GM08714 (cell line): Measurements from ENCODE around the gene FBXO31.

Experiments
- H3K4me3 ChIP-seq: fragments of 200-500 bp; sonication (Bioruptor generic); 2 replicates; pipeline ENCODE4 v1.5.1; 2014; ENCODE audit warnings: mild to moderate bottlenecking, low read length, inconsistent platforms
- ZNF274 ChIP-seq: IDR thresholded peaks from 2 replicates; pipeline ENCODE4 v1.6.1; 2012; ENCODE audit warnings: mild to moderate bottlenecking, low read depth, low read length

Gene FBXO31

GRCh38 chr16:87331241-87331801, 52.3 kb downstream of the FBXO31 start:
- no peak overlapping the region for H3K4me3 ChIP-seq
- TF ChIP-seq ZNF274, result no peak

DNA sequence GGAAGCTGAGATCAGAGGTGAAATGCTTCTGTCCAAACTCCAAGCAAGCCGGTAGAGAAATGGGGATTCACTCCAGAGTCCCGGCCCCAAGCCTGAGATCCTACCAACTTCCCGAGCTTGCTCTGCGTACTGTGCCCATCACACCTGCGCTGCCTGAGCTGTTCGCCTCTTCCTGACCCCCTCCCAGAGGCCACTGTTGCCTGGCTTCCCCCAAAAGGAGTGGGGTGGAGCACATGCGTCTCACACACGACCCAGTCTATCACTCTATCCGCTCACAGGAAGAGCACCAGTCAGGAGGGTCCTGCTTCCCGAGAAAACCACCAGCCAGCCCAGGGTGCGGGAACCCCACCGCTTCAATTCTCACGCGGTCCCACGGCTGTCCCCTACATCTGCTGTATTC, 52.9 kb downstream of the FBXO31 start:
- H3K4me3 ChIP-seq, result no peak overlapping the region
- TF ChIP-seq ZNF274, result no peak

DNA sequence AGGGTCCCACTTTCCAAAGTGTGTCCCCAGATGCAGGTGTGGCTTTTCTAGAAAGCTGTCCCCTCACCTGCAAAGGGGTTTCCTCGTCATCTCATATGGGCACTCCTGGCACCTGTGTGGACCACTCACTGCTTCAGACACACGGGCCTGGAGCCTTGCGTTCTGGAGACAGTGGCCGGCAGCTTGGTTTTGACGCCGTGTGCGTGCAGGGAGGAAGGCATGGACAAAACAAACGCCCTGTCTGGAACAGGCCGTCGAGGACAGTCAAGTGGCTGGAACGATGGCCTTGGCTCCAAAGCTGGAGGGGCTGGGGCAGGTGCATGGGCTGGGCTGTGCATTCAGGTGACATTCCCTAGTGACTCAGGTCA, 53.3 kb downstream of the FBXO31 start:
- H3K4me3 ChIP-seq, result no peak overlapping the region
- TF ChIP-seq ZNF274, result no peak

DNA sequence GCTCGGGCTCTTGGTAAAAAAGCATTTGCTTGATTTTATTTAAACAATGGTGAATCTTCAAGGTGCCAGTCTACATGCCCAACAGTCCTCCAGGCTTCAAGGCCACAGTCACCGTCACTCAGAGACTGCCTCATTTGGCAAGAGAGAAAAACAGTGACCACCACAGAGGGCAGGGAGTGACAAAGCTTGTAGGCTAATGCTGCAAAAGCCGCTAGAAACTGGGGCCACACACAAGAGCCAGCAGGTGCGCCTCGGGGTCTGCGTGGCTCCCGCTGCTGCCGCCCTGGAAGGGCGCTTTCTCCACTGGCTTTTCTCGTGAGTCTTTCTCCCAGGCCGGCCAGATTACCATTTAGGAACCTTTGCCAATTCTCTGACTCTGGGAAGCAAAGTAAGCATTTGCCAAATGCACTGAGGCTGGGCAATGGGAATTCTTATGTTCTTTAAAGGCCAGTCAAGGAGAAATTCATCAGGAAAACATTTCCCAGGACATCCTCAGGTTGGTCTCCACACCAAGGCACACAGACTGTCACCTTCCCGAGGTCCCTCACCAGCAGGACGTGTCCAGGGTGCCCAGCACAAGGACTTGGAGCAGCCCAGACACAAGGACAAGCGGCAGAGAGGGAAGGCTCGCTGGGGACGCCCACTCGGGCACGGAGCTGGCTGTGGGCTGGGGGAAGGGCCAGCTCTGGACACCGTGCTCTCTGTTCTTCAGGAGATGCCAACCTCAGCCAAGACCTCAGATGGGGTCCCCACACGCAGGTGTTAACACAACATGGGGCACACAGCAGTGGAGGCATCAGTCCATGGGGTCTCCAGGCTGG, 53.9 kb downstream of the FBXO31 start:
- H3K4me3 ChIP-seq, result no peak overlapping the region
- no peak for TF ChIP-seq ZNF274

DNA sequence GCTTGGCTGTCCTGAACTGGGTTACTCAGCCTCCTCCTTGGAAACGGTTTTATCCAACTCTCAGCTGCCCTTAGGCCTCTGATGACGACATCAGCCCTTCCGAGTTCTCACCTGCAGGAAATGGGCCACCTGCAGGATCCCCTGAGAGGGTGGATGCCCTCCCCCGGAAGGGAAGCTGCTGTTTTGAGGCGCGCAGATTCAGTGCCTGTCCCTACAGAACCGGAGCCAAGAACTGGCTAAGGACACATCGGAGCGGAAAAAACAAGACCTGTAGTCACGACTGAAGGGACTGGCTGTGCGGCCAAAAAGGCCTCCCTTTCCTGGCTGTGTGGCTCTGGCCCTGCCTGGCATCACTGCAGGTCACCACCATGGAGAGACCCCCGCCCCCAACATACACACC, 54.7 kb downstream of the FBXO31 start:
- no peak for TF ChIP-seq ZNF274

DNA sequence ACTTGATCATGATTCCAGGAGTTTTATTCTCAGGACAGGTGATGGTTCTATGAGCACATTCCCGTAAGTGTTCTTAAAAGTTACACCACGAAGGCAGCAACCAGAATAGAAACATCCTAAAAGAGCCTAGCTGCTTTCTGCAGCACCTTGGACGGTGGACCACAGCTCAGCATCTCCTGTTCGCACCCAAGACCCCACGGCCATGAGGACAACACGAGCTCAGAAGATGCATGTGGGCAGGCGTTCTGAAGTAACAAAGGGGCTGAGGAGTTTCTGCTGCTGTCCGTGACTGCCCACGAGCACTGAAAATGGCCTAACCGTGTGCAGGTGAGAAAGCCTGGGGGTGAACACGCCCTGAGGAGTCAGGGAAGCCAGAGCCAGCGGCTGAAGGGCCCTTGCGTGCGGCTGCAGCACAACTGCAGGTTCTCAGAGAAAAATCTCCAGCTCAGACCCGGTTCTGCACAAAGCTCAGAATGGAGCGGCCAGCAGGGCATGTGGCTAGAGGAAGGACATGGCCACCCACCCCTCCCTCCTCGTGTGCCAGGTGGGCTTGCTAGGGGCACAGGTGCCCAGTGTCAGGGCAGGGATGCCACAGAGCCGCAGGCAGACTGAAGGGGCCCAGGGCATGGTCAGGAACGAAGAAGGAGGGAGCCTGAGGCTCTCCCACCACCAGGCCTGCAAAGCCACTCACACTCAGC, 55.6 kb downstream of the FBXO31 start:
- TF ChIP-seq ZNF274, result no peak
- H3K4me3 ChIP-seq, result no peak overlapping the region

More for the DNA sequence above, 54.7 kb downstream of the FBXO31 start:
- H3K4me3 ChIP-seq, result no peak overlapping the region

GRCh38 chr16:87326151-87326571, 57.4 kb downstream of the FBXO31 start:
- no peak for TF ChIP-seq ZNF274
- no peak overlapping the region for H3K4me3 ChIP-seq

- TF ChIP-seq ZNF274, result no peak
- H3K4me3 ChIP-seq, result no peak overlapping the region
These were observed 58.1 kb downstream of the FBXO31 start for GRCh38 chr16:87325423-87325858.

DNA sequence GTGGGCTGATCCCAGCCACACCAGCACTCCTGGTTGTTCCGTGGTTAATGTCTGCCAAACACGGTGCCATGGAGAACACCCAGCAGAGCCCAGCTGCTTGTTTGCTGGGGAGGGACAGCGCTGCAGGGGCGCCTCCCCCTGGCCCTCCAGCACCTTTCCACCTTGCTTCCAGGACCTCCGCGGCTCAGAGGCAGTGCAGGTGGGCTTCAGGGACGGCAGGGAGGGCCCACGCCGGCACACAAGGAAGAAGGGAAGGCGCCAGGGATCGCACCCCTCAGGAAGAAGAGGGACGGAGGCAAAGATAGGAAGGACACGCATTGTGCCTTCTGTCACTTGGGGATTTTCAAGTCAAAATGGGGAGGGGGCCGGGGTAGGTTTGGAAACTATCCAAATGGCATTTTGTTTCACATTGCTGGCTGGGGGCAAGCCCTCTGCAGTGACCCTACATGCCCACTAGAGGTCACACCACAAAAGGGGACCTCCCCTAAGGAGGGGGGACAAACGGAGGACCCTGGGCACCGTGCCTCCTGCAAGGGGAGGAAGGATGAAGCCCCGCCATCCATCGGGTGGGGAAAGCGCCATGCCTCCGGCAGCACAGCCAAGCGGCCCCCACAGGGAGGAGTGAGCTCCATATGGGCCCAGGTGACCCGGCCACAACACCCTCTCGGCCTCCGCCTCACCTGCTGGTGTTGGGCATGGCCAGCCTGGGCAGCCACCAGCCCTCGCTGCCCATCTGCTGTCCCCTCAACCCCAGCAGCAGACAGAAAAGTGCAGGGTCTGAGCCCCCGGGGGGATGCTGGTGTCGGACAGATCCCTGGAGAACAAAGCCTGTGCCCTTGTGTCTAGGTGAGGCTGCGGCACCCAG, 58.9 kb downstream of the FBXO31 start:
- TF ChIP-seq ZNF274, result no peak
- H3K4me3 ChIP-seq, result no peak overlapping the region

DNA sequence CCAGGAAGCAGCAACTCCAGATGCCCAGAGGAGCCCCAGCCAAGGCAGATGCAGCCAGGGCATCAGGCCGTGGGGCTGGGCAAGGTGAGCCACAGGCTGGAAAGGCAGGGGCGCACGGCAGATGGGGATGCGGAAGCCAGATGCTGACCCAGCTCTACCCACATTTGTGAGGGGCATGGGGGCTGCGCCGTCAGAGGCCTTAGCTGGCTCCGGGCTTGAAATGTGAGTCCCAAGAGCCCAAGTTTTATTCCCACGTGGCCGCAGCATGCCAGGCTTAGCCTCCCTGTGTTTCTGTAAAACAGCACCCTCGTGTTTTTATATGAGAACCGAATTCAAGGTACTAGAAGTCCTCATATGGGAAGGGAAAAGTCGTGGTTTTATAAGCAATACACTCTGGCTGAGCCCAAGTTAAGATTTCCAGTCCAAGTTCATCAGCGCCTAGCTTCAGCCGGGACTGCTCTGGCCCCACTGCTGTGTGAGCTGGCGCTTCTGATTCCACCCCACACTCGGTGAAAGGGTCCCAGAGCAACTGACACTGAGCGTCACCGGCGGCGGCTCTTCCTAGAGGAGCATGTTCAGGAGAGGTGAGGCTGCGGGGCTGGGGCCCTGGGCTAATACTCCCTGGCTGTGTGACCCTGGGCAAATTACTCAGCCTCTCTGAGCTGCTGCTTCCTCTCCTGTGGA, 59.7 kb downstream of the FBXO31 start:
- no peak overlapping the region for H3K4me3 ChIP-seq
- no peak for TF ChIP-seq ZNF274

GRCh38 chr16:87322833-87323726, 60.5 kb downstream of the FBXO31 start:
- no peak for TF ChIP-seq ZNF274
- H3K4me3 ChIP-seq, result no peak overlapping the region

DNA sequence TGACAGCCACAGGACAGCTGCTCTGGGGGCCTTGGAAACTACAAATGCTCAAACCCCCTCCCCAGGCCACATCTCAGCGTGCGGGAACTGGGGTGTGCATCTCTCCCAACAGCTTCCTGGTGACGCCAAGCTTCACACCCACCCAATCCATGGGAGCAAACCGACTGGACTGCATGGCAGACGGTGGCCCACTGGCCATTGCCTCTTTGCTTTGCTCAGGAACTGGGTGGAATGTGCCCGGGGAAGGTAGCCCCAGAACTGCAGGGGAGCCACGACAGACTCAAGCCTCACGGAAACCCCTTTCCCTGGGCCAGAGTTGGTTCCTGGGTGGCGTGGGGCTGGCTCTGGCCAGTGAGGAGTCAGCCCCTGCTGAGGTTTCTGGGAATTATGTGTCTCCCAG, 61.2 kb downstream of the FBXO31 start:
- H3K4me3 ChIP-seq, result no peak overlapping the region
- TF ChIP-seq ZNF274, result no peak

- TF ChIP-seq ZNF274, result no peak
- no peak overlapping the region for H3K4me3 ChIP-seq
These were observed 62.1 kb downstream of the FBXO31 start for GRCh38 chr16:87321336-87322107.
